Amygdala (tissue), 56 donors: ENCODE results near the gene TIGD2.
A peak's percentile ranks its signal among the peaks of the same experiment; 100 is the strongest.
"Not testable (repeated sequence)": the region's sequence is repeated elsewhere in the genome, so short reads cannot be mapped to it uniquely, and the experiment has no call there.

Experiments used
- DNase-seq, 56 donors: peaks; one replicate each; lab custom pipeline; 2025; lab: John Stamatoyannopoulos, UW

TIGD2 gene

GRCh38 chr4:89117115-89117514 is 5.8 kb downstream of the TIGD2 start:
- no peak for DNase-seq

- DNase-seq = no peak
Measured at GRCh38 chr4:89119166-89119565, 7.8 kb downstream of the TIGD2 start.

- DNase-seq = no peak
Measured at GRCh38 chr4:89119836-89120235, 8.5 kb downstream of the TIGD2 start.

GRCh38 chr4:89121387-89122068 is 10.2 kb downstream of the TIGD2 start:
- DNase-seq = no peak

GRCh38 chr4:89123451-89123851 is 12.1 kb downstream of the TIGD2 start:
- no peak for DNase-seq

GRCh38 chr4:89125901-89126782 is 14.8 kb downstream of the TIGD2 start:
- no peak for DNase-seq

GRCh38 chr4:89129080-89129640 is 17.8 kb downstream of the TIGD2 start:
- DNase-seq = no peak

GRCh38 chr4:89134775-89135319 is 23.5 kb downstream of the TIGD2 start:
- peak in 3 of 56 donors; percentile 6 to 28 (median 9) for DNase-seq

- DNase-seq = no peak
Measured at GRCh38 chr4:89136525-89136924, 25.2 kb downstream of the TIGD2 start.

- DNase-seq = no peak
Measured at GRCh38 chr4:89137231-89137630, 25.9 kb downstream of the TIGD2 start.

- DNase-seq = no peak
Measured at GRCh38 chr4:89137695-89138094, 26.4 kb downstream of the TIGD2 start.

GRCh38 chr4:89140168-89140759 is 28.9 kb downstream of the TIGD2 start:
- no peak for DNase-seq

GRCh38 chr4:89142691-89143669 is 31.6 kb downstream of the TIGD2 start:
- no peak for DNase-seq

- DNase-seq = not testable (repeated sequence)
Measured at GRCh38 chr4:89144652-89145051, 33.3 kb downstream of the TIGD2 start.

- DNase-seq = no peak
Measured at GRCh38 chr4:89146196-89146595, 34.9 kb downstream of the TIGD2 start.

GRCh38 chr4:89152972-89153371 is 41.6 kb downstream of the TIGD2 start:
- DNase-seq = no peak

- no peak for DNase-seq
Measured at GRCh38 chr4:89156174-89156914, 45.0 kb downstream of the TIGD2 start.

GRCh38 chr4:89157488-89158024 is 46.2 kb downstream of the TIGD2 start:
- no peak for DNase-seq
